Heart left ventricle (tissue), 16 donors: Measurements from ENCODE around the gene KDELR1. TPM values are rescaled to one million over a fixed set of nuclear protein-coding genes. Genes with fewer than 3 reads are reported as not detected.

Source experiments
- ATAC-seq, 4 donors: fragments of 200-7000 bp; cut with Tn5 transposase; one replicate each; pipeline ENCODE4 v1.9.1; 2020 to 2022; ENCODE audit warnings: moderate library complexity in 4 of 4, mild to moderate bottlenecking in 3 of 4, moderate number of reproducible peaks in 1 of 4
- DNase-seq, 5 donors: peaks; one replicate each; pipeline ENCODE4 v3.0.0-alpha.2; 2020
- H3K27ac ChIP-seq, 12 donors: fragments of 200-600 bp; sonication (generic) in 4 of 12; one replicate each; pipeline versions ENCODE4 v1.5.0 to v1.8.0; 2016 to 2022; ENCODE audit warnings: mild to moderate bottlenecking in 2 of 12
- H3K27me3 ChIP-seq, 9 donors: fragments of 200-600 bp; sonication (generic) in 2 of 9; one replicate each; pipeline versions ENCODE4 v1.5.1 to v1.8.0; 2016 to 2022; ENCODE audit warnings: mild to moderate bottlenecking in 3 of 9
- H3K36me3 ChIP-seq, 9 donors: fragments of 200-600 bp; sonication (generic) in 2 of 9; one replicate each; pipeline versions ENCODE4 v1.5.0 to v1.8.0; 2018 to 2022; ENCODE audit warnings: mild to moderate bottlenecking in 2 of 9
- H3K4me1 ChIP-seq, 12 donors: fragments of 200-600 bp; sonication (generic) in 4 of 12; one replicate each; pipeline versions ENCODE4 v1.5.0 to v1.8.0; 2016 to 2022; ENCODE audit warnings: mild to moderate bottlenecking in 3 of 12
- H3K4me3 ChIP-seq, 12 donors: fragments of 200-600 bp; sonication (generic) in 4 of 12; one replicate each; pipeline versions ENCODE4 v1.5.0 to v1.8.0; 2017 to 2022; ENCODE audit warnings: mild to moderate bottlenecking in 9 of 12, moderate library complexity in 4 of 12
- H3K9me3 ChIP-seq, 12 donors: fragments of 200-600 bp; sonication (generic) in 4 of 12; one replicate each; pipeline versions ENCODE4 v1.5.0 to v1.8.0; 2016 to 2022; ENCODE audit warnings: mild to moderate bottlenecking in 1 of 12
- CTCF ChIP-seq, 12 donors: fragments of 200-600 bp; sonication (generic) in 4 of 12; IDR thresholded peaks; one replicate each; pipeline versions ENCODE4 v1.5.0 to v1.8.0; 2018 to 2022; ENCODE audit warnings: antibody characterized with exemption in 12 of 12, mild to moderate bottlenecking in 5 of 12
- POLR2A ChIP-seq, 2 donors: fragments of 450-650 bp; IDR thresholded peaks; one replicate each; pipeline ENCODE4 v1.6.1; 2017; ENCODE audit warnings: antibody characterized with exemption in 2 of 2, mild to moderate bottlenecking in 2 of 2, moderate library complexity in 2 of 2
- WGBS, 4 donors: extraction: QIAGEN DNeasy Blood & Tissue Kit in 2 of 4; methylation state at CpG; one replicate each; pipeline versions ENCODE4 v1.1.5 to v1.1.7; 2013 to 2018; 5-methylcytosine and 5-hydroxymethylcytosine counted together
- intact Hi-C, 10 donors: fragments of 100-400 bp; cut with DNase I; formaldehyde crosslinking; loops; one replicate each; pipeline versions ENCODE4 v1.11.1 to v1.14.2; 2022
- polyA plus RNA-seq, 2 donors: library from polyadenylated mRNA; stranded (reverse); fragments of 200-250 nt; gene quantifications; one replicate each; pipeline ENCODE4 v1.2.3, GENCODE V29; 2013
- total RNA-seq, 9 donors: library from RNA; depleted of rRNA in 2 of 9; stranded (reverse); fragments of >200 nt in 2 of 9; fragmentation: NEBNext Ultra II Directional in 3 of 9; extraction: Animal tissue kit (Norgen Biotek cat#: 25700) in 3 of 9; gene quantifications; one replicate each; pipeline versions ENCODE4 v1.1.0 to v1.2.4, GENCODE V29; 2016 to 2023
- donor health status: ischemic (EF 13 %, LVEDD 7.1; RV severe dilation, severe dysfunction).
- donor health status: healthy with polysubstance abuse.
- donor health status: DM: no; HTN: yes; CAD: no.
- donor health status: DM: no; HTN: no; CAD: no.
- donor health status: ischemic (EF 25% LVEDD 6.9; RV normal size, moderate dysfunction).
- donor health status: ischemic (EF 25% LVEDD 5.7; RV mildly dilated, moderate dysfunction).
- donor health status: healthy.
- donor health status: DM: yes; HTN: yes; CAD: no.
- donor health status: ischemic (EF 35%, LVEDD 5.7; RV mildly dilated, moderate dysfunction).
- donor health status: nonischemic (EF 11% LVEDD 7.7; RV severe dilation, severe dysfunction).
- donor health status: DM: yes; HTN: yes; CAD: no.
- donor health status: PGD.
- donor health status: ischemic (EF 29% LVEDD 5.4; RV normal size, mild dysfunction).
- donor health status: nonischemic (EF 23%, LVEDD 6.1; RV moderate dilation, normal function).

KDELR1 gene
- total and polyA plus RNA-seq, 11 donors = 60.0 to 113 (median 79.1) TPM

DNA sequence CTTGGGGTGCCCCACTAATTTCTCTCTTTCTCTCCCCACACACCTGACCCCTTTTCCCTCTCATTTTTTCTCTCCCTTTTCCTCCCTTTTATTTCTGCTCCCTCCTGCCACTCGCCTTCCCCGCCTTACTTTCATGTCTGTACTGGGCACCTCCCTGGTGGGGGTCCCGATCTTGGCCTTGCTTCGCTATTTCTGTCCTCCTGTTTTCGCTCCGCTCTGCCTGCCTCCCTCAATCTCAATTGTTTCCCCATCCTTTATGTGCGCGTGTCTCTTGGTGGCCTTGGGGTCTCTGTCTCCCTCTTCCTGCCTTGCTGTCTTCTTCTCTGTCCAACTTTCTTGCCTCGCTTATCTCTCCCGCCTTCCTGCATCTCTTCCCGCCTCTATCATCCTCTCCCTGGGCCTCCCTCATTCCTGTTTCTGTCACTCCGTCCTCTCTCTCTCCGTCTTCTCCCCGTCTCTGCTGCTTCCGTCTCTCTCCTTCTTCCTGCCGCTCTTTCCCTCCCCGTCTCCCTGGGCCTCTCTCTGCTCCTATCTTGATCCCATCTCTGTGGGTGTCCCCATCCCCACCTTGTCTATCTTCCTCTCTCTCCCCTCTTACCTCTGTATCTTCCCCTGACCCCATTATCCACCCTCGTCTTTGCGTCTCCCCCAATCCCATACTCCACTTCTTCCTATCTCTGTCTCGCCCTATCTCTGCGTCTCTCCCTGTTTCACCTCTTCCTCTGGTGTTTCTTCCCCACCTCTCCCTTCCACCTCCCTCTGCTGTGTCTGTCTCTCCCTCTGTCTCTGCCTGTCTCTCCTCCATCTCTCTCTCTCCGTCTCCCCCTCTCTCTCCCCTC is 6.1 kb upstream of the KDELR1 start:
- Histone ChIP-seq H3K9me3 (no peaks in the 10 kb centered on the region), H3K4me3 (peak overlapping the region in 10 of 12 donors; percentile 8 to 56 (median 44)), H3K27ac (peak overlapping the region in 3 of 12 donors; percentile 29 to 46 (median 30)), H3K36me3 (no peaks in the 10 kb centered on the region), H3K4me1 (peaks cover 0 to 35% (median 13%) of the 10 kb centered on the region in 12 donors), H3K27me3 (peaks cover 24 to 67% (median 51%) of the 10 kb centered on the region in 9 donors)
- intact Hi-C loops = loop anchor here in 1 of 10 donors (10.0 kb wide), 1 partner anchor 187 kb away; no protein-coding TSS in a partner anchor
- no peak for DNase-seq
- no peak for ATAC-seq
- 28 to 31% (median 29%) methylated on average over 22 of the region's 22 CpGs for whole genome bisulfite sequencing, 4 donors
- TF ChIP-seq POLR2A (IDR thresholded peaks at IDR 0.05) (no peak), CTCF (IDR thresholded peaks at IDR 0.05) (no peak)

DNA sequence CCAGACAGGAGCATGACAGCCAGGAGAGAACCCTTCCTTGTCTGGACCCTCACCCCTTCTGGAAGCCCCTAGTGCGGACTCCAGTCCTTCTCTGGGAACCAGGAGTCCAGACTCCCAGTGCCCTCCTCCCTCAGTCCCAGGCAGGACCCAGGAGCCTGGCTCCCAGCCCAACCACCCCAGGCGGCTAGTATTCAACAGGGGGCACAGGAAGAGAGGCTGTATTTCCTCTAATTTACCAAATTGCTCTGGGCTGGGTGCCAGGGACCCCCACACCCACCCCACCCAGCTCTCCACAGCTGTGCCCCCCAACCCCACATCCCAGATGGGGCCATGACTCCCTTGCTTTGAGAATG is 5.4 kb upstream of the KDELR1 start:
- no peak for DNase-seq
- no peak for ATAC-seq
- H3K27me3 ChIP-seq = peaks cover 24 to 71% (median 51%) of the 10 kb centered on the region in 9 donors
- intact Hi-C loops = loop anchor here in 1 of 10 donors (10.0 kb wide), 1 partner anchor 188 kb away; no protein-coding TSS in a partner anchor
- 46 to 62% (median 51%) methylated on average over 2 of the region's 2 CpGs for WGBS, 4 donors
- TF ChIP-seq CTCF (IDR thresholded peaks at IDR 0.05) (no peak), POLR2A (IDR thresholded peaks at IDR 0.05) (no peak)
- no peaks in the 10 kb centered on the region for H3K36me3 ChIP-seq
- H3K4me1 ChIP-seq = peaks cover 0 to 35% (median 13%) of the 10 kb centered on the region in 12 donors
- H3K9me3 ChIP-seq = no peaks in the 10 kb centered on the region
- no peak overlapping the region for H3K4me3 ChIP-seq
- no peak overlapping the region for H3K27ac ChIP-seq

DNA sequence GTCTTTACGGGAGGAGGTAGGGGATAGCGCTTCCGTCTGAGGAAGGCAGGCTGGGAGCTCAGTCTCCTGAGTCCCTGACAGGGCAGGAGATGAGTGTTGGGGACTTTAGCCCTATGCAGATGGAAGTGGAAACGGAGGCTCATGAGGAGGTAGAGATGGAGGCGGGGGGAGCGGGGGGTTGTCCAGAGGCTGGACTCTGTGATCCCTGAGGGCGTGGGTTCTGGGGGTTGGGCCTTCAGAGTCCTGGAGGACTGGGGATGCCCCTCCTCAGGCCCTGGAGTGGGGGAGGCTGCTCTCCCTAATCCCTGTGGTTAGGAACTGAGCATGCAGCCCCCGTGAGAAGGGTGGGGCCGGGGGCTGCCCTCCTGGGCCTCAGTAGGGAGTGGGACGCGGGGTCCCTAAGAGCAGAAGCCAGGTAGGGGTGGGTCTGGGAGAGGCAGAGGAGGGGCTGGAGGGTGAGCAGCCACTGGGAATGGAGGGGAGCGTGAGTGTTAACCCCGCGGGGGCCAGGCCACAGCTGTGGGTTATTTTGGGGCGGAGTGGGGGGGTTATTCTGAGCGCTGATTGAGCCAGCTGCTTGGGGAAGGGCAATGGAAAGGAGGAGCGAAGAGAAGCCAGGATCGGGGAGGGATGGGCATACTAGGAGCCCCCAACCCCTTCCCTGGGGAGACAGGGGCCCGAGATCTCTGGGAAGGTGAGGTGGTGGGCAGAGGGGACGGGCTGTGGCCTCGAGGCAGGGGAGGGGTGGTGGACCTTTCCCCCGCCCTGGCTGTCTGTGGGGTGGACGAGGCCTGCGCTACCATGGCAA is 4.9 kb upstream of the KDELR1 start:
- Histone ChIP-seq H3K36me3 (no peaks in the 10 kb centered on the region), H3K9me3 (no peaks in the 10 kb centered on the region), H3K27me3 (peaks cover 24 to 71% (median 51%) of the 10 kb centered on the region in 9 donors), H3K4me1 (peaks cover 0 to 35% (median 13%) of the 10 kb centered on the region in 12 donors), H3K4me3 (no peak overlapping the region), H3K27ac (no peak overlapping the region)
- WGBS, 4 donors = 52 to 59% (median 53%) methylated on average over 23 to 24 of the region's 24 CpGs
- no peak for DNase-seq
- TF ChIP-seq POLR2A (IDR thresholded peaks at IDR 0.05) (no peak), CTCF (IDR thresholded peaks at IDR 0.05) (no peak)
- intact Hi-C loops = loop anchor here in 1 of 10 donors (10.0 kb wide), 1 partner anchor 189 kb away; no protein-coding TSS in a partner anchor
- ATAC-seq = no peak

DNA sequence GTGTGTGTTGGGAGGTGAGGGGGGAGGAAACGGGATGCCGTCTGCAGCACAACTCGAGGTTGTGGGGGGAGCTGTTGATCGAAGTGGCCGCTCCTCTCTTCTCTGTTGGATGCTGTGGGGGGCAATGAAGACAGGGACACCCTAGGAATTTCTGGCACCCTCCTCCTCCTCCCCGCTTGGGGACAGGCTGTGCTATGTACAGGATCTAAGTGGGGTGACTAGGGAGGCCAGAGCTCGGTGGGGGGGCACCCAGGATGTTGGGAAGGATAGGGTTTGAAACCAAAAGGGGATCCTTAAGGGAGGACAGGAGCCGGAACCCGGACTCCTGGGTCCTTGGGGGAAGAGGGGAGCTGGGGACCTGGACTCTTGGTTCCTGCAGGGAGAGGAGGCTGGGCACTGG is 4.1 kb upstream of the KDELR1 start:
- no peak for DNase-seq
- Histone ChIP-seq H3K36me3 (no peaks in the 10 kb centered on the region), H3K4me3 (no peak overlapping the region), H3K27me3 (peaks cover 24 to 71% (median 51%) of the 10 kb centered on the region in 9 donors), H3K9me3 (no peaks in the 10 kb centered on the region), H3K27ac (no peak overlapping the region), H3K4me1 (peaks cover 0 to 34% (median 13%) of the 10 kb centered on the region in 12 donors)
- WGBS, 4 donors = 29 to 34% (median 31%) methylated on average over 9 of the region's 9 CpGs
- ATAC-seq = no peak
- TF ChIP-seq CTCF (IDR thresholded peaks at IDR 0.05) = no peak
- no peak for TF ChIP-seq POLR2A (IDR thresholded peaks at IDR 0.05)
- intact Hi-C loops = loop anchor here in 1 of 10 donors (10.0 kb wide), 1 partner anchor 189 kb away; no protein-coding TSS in a partner anchor
